GM19438 (cell line): ENCODE results near the gene ARHGDIA.

Experiments used
- ATAC-seq: cut with Tn5 transposase; IDR thresholded peaks from one replicate; pipeline ENCODE4 v1.9.1; 2021; ENCODE audit warnings: low read depth; ENCODE audit not compliant: unreplicated experiment

ARHGDIA gene

DNA sequence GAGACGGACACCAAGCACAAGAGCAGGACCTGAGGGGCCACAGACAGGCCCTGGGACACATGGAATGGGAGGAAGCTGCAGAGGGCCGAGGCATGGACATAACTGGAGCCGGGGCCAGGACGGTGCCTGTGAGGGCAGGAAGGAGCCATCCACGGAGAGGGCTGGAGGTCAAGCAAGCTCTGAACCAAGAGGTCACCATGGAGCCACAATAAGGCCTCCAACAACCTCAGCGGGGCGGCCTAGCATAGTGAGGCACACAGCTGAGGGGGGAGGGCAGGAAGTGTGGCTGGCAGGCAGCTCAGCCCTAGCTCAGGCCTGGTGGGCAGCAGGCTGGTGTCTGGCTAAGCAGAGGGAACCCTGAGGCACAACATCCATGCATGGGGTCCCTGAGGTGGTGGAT, 42.5 kb downstream of the ARHGDIA start:
- ATAC-seq: no peak

- no peak for ATAC-seq
Observed at GRCh38 chr17:81825841-81826466, 45.2 kb downstream of the ARHGDIA start.

DNA sequence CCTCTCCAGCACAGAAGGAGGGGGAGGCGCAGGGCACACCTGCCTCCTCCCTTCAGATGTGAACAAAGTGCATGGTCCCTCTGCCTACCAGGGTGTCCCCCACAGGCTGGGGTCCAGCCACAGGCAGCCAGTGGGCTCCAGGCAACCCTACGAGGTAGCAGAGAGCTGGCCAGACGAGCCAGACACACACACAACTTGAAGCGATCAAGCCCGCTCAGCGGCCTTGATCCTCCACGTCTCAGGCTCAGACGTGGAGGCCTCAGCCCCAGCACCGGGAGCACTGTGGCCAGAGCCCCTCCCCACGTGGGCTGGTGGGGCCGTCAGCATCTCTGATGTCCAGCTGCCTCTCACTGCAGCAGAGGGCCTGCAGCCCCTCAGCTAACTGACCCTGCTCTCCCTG, 46.5 kb downstream of the ARHGDIA start:
- ATAC-seq: no peak

GRCh38 chr17:81823820-81824550, 47.2 kb downstream of the ARHGDIA start:
- ATAC-seq: no peak

DNA sequence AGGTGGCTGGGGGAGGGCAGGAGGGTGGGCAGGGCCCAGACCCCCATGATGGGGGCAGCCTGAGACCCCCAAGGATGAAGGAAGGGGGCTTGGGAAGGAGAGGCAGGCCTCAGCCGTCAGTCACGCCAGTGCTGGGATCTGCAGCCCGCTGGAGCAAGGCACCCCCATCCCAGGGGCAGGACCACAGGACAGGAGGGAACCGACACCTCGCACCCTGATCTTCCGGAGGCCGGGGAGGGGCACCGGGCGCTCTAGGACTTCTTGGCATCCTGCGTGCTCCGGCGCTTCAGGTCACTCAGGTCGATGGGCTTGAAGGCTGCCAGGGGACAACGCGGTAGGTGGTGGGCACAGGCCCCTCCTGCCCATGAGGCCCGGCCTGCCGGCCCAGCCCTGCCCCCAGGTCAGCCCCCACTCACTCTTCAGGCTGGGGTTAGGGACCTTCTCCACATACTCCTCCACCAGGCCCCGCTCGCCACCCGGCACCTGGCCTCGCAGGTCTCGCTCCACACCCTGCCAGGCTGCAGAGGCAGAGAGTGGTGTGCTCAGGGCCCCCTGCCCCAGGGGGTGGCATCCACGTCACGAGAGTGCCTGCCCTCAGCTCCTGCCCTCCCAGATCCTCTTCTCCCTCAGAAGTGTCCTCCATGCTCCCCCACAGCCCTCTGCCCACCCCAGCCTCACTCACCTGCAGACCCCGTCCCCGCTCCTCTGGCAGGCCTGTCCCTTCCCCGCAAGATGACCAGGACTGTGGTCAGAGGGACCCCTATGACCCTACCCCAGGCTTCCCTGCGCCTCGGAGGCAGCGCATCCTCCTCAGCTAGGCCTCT, 47.9 kb downstream of the ARHGDIA start:
- no peak for ATAC-seq

GRCh38 chr17:81822312-81822637, 48.9 kb downstream of the ARHGDIA start:
- ATAC-seq: no peak

- ATAC-seq: no peak
Observed at GRCh38 chr17:81821603-81822311, 49.4 kb downstream of the ARHGDIA start.

- ATAC-seq: no peak
Observed at GRCh38 chr17:81821147-81821546, 50.0 kb downstream of the ARHGDIA start.

- ATAC-seq: no peak
Observed at GRCh38 chr17:81819708-81820107, 51.4 kb downstream of the ARHGDIA start.

DNA sequence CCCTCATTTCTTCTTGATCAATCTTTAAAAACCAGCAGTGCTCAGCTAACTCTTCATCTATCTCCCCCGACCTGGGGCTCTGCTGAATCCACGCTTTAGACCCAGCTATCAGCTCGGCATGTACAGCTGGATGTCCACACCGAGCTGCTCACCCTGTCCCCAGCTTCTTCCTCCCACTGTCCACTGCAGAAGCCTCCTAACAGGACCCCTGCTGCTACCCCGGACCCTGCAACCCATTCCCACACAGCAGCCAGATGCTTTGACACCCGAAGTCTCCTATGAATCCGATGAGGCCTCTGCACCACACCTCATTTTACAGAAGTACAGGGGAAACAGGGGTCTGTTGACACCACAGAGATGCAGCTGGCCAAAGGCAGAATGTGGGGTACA, 53.4 kb downstream of the ARHGDIA start:
- no peak for ATAC-seq
